Mucosa of gallbladder (tissue), 1 donor: ENCODE measurements around the gene SIPA1L3. TPM values are rescaled to one million over a fixed set of nuclear protein-coding genes. Genes with fewer than 3 reads are reported as not detected.

Experiments used
- DNase-seq: peaks from one replicate; pipeline ENCODE4 v3.0.0-alpha.2; 2020; ENCODE audit warnings: low spot score
- total RNA-seq: library from RNA; stranded (reverse); gene quantifications from one replicate; pipeline ENCODE4 v1.2.1, GENCODE V29; 2021
- donor health status: DM: no; HTN: no; CAD: no.

SIPA1L3 gene
- total RNA-seq, 1 donor from 2014 or later: 74.6 TPM

GRCh38 chr19:38234615-38235014 lies 327.6 kb downstream of the SIPA1L3 start:
- no peak for DNase-seq

- no peak for DNase-seq
Observed at GRCh38 chr19:38239816-38240215, 332.8 kb downstream of the SIPA1L3 start.

- DNase-seq: no peak
Observed at GRCh38 chr19:38243279-38243673, 336.3 kb downstream of the SIPA1L3 start.

GRCh38 chr19:38245826-38246498 lies 339.0 kb downstream of the SIPA1L3 start:
- DNase-seq: no peak

GRCh38 chr19:38247126-38247525 lies 340.1 kb downstream of the SIPA1L3 start:
- no peak for DNase-seq

GRCh38 chr19:38247734-38248268 lies 340.8 kb downstream of the SIPA1L3 start:
- DNase-seq: no peak

GRCh38 chr19:38248421-38248820 lies 341.4 kb downstream of the SIPA1L3 start:
- no peak for DNase-seq

GRCh38 chr19:38250428-38250820 lies 343.4 kb downstream of the SIPA1L3 start:
- DNase-seq: no peak

- no peak for DNase-seq
Observed at GRCh38 chr19:38250821-38251563, 344.0 kb downstream of the SIPA1L3 start.

- DNase-seq: no peak
Observed at GRCh38 chr19:38251564-38252051, 344.6 kb downstream of the SIPA1L3 start.

- no peak for DNase-seq
Observed at GRCh38 chr19:38252385-38252784, 345.4 kb downstream of the SIPA1L3 start.

- no peak for DNase-seq
Observed at GRCh38 chr19:38252941-38253691, 346.1 kb downstream of the SIPA1L3 start.

GRCh38 chr19:38253788-38254187 lies 346.8 kb downstream of the SIPA1L3 start:
- no peak for DNase-seq

GRCh38 chr19:38255383-38256014 lies 348.5 kb downstream of the SIPA1L3 start:
- no peak for DNase-seq

Other genes starting within 250 kb of the SIPA1L3 start
- 15.3 TPM for gene ZNF607, start 187.4 kb upstream of the SIPA1L3 start, total RNA-seq
- gene ZNF573, start 127.6 kb upstream of the SIPA1L3 start, total RNA-seq: 8.3 TPM
- gene WDR87, start 614 bp upstream of the SIPA1L3 start, total RNA-seq: not detected